Measurements from ENCODE around the gene RPL19.

DNA sequence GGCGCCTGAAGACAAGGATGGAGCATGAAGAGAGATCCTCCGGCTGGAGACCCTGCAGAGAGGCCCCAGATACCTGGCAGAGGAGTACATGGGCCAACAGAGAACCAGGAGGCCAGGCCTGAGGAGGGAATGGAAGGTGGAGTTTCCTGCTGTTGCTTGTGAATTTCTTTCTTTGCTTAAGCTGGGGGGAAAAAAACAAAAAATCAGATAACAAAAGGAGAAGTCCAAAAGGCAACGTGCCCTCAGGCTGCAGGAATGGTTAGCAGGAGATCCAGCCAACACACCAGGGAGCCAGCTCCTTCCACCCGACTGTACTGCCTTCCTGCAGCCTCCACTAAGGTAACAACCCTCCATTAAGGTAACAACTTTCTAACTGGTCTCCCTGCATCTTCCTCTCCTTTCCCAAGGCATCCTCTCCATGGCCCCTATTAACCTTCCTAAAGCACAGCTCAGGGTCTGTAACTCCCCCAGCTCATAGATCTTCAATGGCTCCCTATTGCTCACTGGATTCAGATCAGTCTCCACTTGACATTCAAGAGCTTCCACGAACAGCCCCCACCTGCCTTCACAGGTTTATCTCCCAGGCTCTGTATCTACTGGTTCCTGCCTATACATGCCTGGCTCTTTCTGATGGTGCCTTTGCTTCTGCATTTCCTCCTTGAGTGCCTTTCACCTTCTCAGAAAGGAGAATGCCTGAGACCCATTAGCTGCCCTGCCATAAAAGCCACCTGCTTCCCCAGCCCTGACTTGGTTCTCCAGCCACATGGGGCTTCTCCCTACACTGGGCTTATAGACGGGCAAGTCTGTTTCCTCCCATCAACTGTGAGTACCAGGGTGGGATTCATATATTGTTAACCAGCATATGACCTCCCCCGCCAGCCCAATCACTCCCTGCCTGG is 33.4 kb upstream of the RPL19 start:
- TF ChIP-seq POLR2A (IDR thresholded peaks at IDR 0.05) = no peak
- no peak for TF ChIP-seq CTCF (IDR thresholded peaks at IDR 0.05)

Data from lower leg skin (tissue), 3 donors.